Measurements from ENCODE around the gene EXOC6B.

GRCh38 chr2:72139874-72140620 lies 685.8 kb downstream of the EXOC6B start:
- TF ChIP-seq POLR2A (IDR thresholded peaks at IDR 0.05) (no peak), CTCF (IDR thresholded peaks at IDR 0.05) (no peak), EP300 (IDR thresholded peaks at IDR 0.05) (no peak), POLR2AphosphoS5 (IDR thresholded peaks at IDR 0.05) (no peak)

Data from suprapubic skin (tissue), 4 donors.